Right lobe of liver (tissue), 4 donors: ENCODE data around the gene SSX7.
"Not testable (repeated sequence)": the region's sequence is repeated elsewhere in the genome, so short reads cannot be mapped to it uniquely, and the experiment has no call there.

ENCODE experiments used
- POLR2A ChIP-seq: fragments of 450-650 bp; IDR thresholded peaks from one replicate; pipeline ENCODE4 v1.6.1; 2017; ENCODE audit warnings: antibody characterized with exemption, mild to moderate bottlenecking
- TF ChIP-seq, protein P1 (sequence below), 4 donors: fragments of 200-600 bp in 3 of 4; fragments of 450-650 bp in 1 of 4; IDR thresholded peaks; one replicate each; pipeline versions ENCODE4 v1.5.1 to v1.8.0; 2016 to 2022; ENCODE audit warnings: antibody characterized with exemption in 4 of 4, mild to moderate bottlenecking in 2 of 4
- donor health status: DM: no; HTN: no; CAD: no.
- donor health status: DM: no; HTN: no; CAD: no.
- donor health status: DM: no; HTN: yes; CAD: no.

DNA sequence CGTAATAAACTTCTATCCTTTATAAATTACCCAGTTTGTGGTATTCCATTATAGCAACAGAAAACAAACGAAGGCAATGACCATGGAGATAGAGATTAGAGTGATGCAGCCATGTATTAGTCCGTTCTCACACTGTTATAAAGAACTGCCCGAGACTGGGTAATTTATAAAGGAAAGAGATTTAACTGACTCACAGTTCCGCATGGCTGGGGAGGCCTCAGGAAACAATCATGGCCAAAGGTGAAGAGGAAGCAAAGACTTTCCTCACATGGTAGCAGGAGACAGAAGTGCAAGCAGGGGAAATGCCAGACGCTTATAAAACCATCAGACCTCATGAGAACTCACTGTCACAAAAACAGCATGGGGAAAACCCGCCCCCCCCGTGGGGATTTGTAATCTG, 34.0 kb downstream of the SSX7 start:
- TF ChIP-seq, protein P1, sequence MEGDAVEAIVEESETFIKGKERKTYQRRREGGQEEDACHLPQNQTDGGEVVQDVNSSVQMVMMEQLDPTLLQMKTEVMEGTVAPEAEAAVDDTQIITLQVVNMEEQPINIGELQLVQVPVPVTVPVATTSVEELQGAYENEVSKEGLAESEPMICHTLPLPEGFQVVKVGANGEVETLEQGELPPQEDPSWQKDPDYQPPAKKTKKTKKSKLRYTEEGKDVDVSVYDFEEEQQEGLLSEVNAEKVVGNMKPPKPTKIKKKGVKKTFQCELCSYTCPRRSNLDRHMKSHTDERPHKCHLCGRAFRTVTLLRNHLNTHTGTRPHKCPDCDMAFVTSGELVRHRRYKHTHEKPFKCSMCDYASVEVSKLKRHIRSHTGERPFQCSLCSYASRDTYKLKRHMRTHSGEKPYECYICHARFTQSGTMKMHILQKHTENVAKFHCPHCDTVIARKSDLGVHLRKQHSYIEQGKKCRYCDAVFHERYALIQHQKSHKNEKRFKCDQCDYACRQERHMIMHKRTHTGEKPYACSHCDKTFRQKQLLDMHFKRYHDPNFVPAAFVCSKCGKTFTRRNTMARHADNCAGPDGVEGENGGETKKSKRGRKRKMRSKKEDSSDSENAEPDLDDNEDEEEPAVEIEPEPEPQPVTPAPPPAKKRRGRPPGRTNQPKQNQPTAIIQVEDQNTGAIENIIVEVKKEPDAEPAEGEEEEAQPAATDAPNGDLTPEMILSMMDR (IDR thresholded peaks at IDR 0.05): not testable (repeated sequence)
- TF ChIP-seq POLR2A: not testable (repeated sequence)
